Stomach (tissue), 9 donors: ENCODE measurements around the gene GPC5. TPM values are rescaled to one million over a fixed set of nuclear protein-coding genes. Genes with fewer than 3 reads are reported as not detected.
"Not testable (repeated sequence)": the region's sequence is repeated elsewhere in the genome, so short reads cannot be mapped to it uniquely, and the experiment has no call there.

Experiments used
- DNase-seq, 2 donors: peaks; one replicate each; pipeline versions ENCODE4 v3.0.0 to v3.0.0-alpha.2; 2013 to 2019
- H3K27ac ChIP-seq, 5 donors: fragments of 200-600 bp in 4 of 5; sonication (generic) in 4 of 5; one replicate each; pipeline ENCODE4 v1.5.1; 2013 to 2019; ENCODE audit warnings: mild to moderate bottlenecking in 1 of 5, moderate library complexity in 1 of 5
- H3K27me3 ChIP-seq, 3 donors: fragments of 200-600 bp; sonication (generic); one replicate each; pipeline ENCODE4 v1.5.1; 2017 to 2019; ENCODE audit warnings: mixed run types in 1 of 3
- H3K36me3 ChIP-seq, 4 donors: fragments of 200-600 bp; sonication (generic); 1 replicate in 3 of 4; 2 replicates in 1 of 4; pipeline ENCODE4 v1.5.1; 2016 to 2019
- H3K4me1 ChIP-seq, 4 donors: fragments of 200-600 bp; sonication (generic); one replicate each; pipeline ENCODE4 v1.5.1; 2016 to 2019
- H3K4me3 ChIP-seq, 4 donors: fragments of 200-600 bp; sonication (generic) in 3 of 4; one replicate each; pipeline ENCODE4 v1.5.1; 2016 to 2019; ENCODE audit warnings: mild to moderate bottlenecking in 1 of 4
- H3K9me3 ChIP-seq, 4 donors: fragments of 200-600 bp; sonication (generic); one replicate each; pipeline ENCODE4 v1.5.1; 2016 to 2019
- CTCF ChIP-seq, 7 experiments: fragments of 450-650 bp in 4 of 7; fragments of 200-600 bp in 3 of 7; sonication (generic) in 3 of 7; IDR thresholded peaks; one replicate each; pipeline ENCODE4 v1.5.1; 2016 to 2019; ENCODE audit warnings: antibody characterized with exemption in 7 of 7, control low read depth in 2 of 7, mild to moderate bottlenecking in 1 of 7
- EP300 ChIP-seq: sonication (generic); formaldehyde crosslinking; IDR thresholded peaks from one replicate; pipeline ENCODE4 v1.6.1; 2017; ENCODE audit warnings: antibody characterized with exemption
- POLR2A ChIP-seq, 4 donors: fragments of 450-650 bp; IDR thresholded peaks; one replicate each; pipeline ENCODE4 v1.6.1; 2016; ENCODE audit warnings: antibody characterized with exemption in 4 of 4, control low read depth in 2 of 4, mild to moderate bottlenecking in 1 of 4, moderate library complexity in 1 of 4
- POLR2AphosphoS5 ChIP-seq, 3 donors: sonication (generic); formaldehyde crosslinking; IDR thresholded peaks; one replicate each; pipeline ENCODE4 v1.6.1; 2016; ENCODE audit warnings: antibody characterized with exemption in 3 of 3
- WGBS, 5 donors: extraction: QIAGEN DNeasy Blood & Tissue Kit in 3 of 5; methylation state at CpG; one replicate each; pipeline versions ENCODE4 v1.1.5 to v1.1.7; 2013 to 2018; 5-methylcytosine and 5-hydroxymethylcytosine counted together
- intact Hi-C: fragments of 100-400 bp; cut with DNase I; formaldehyde crosslinking; loops from one replicate; pipeline ENCODE4 v1.15.1; 2023; ENCODE audit warnings: low total_unique reads
- polyA plus RNA-seq, 3 donors: library from polyadenylated mRNA; stranded (reverse); fragments of 200-250 nt; gene quantifications; one replicate each; pipeline ENCODE4 v1.2.3, GENCODE V29; 2013
- total RNA-seq, 5 donors: library from RNA; depleted of rRNA; stranded (reverse); fragments of >200 nt; gene quantifications; one replicate each; pipeline versions ENCODE4 v1.1.0 to v1.2.3, GENCODE V29; 2014 to 2016
- donor health status: healthy with polysubstance abuse.
- donor health status: Bipolar disorder and iron deficiency.
- donor health status: healthy.

Gene GPC5
- total and polyA plus RNA-seq, 8 donors = 0.87 to 2.8 TPM; not detected in 6

GRCh38 chr13:92514420-92515125 is 1116.2 kb downstream of the GPC5 start:
- no peak overlapping the region for H3K4me3 ChIP-seq
- TF ChIP-seq POLR2A (IDR thresholded peaks at IDR 0.05) (no peak), EP300 (no peak), POLR2AphosphoS5 (IDR thresholded peaks at IDR 0.05) (no peak), CTCF (IDR thresholded peaks at IDR 0.05) (no peak)
- DNase-seq = no peak
- no peaks in the 10 kb centered on the region for H3K36me3 ChIP-seq
- no peaks in the 10 kb centered on the region for H3K27me3 ChIP-seq
- H3K27ac ChIP-seq = no peak overlapping the region
- H3K9me3 ChIP-seq = peaks cover 0 to 15% (median 7%) of the 10 kb centered on the region in 4 donors
- H3K4me1 ChIP-seq = no peaks in the 10 kb centered on the region
- intact Hi-C loops = no loop called here
- WGBS, 5 donors = 85 to 91% (median 87%) methylated on average over 8 of the region's 8 CpGs

GRCh38 chr13:92516878-92517277 is 1118.5 kb downstream of the GPC5 start:
- H3K27ac ChIP-seq, H3K27me3 ChIP-seq, DNase-seq, H3K4me1 ChIP-seq, H3K36me3 ChIP-seq, H3K4me3 ChIP-seq, intact Hi-C loops: not testable (repeated sequence)
- 70 to 96% (median 95%) methylated on average over 5 to 6 of the region's 6 CpGs for WGBS, 5 donors
- H3K9me3 ChIP-seq = peaks cover 0 to 15% (median 7%) of the 10 kb centered on the region in 4 donors

GRCh38 chr13:92518622-92519021 is 1120.2 kb downstream of the GPC5 start:
- H3K4me1 ChIP-seq, DNase-seq, intact Hi-C loops, H3K27me3 ChIP-seq, H3K4me3 ChIP-seq, H3K36me3 ChIP-seq, H3K27ac ChIP-seq: not testable (repeated sequence)
- peaks cover 0 to 23% (median 7%) of the 10 kb centered on the region in 4 donors for H3K9me3 ChIP-seq
- WGBS, 5 donors = 57 to 83% (median 72%) methylated on average over 2 of the region's 2 CpGs

- no peaks in the 10 kb centered on the region for H3K36me3 ChIP-seq
- no peaks in the 10 kb centered on the region for H3K4me1 ChIP-seq
- intact Hi-C loops = no loop called here
- no peaks in the 10 kb centered on the region for H3K27me3 ChIP-seq
- DNase-seq = peak in 1 of 2 donors; percentile 27
- WGBS, 5 donors = 26 to 49% (median 41%) methylated on average over 3 of the region's 3 CpGs
- H3K27ac ChIP-seq = no peak overlapping the region
- H3K4me3 ChIP-seq = no peak overlapping the region
- H3K9me3 ChIP-seq = no peaks in the 10 kb centered on the region
- TF ChIP-seq EP300 = no peak
These were observed 1131.9 kb downstream of the GPC5 start for GRCh38 chr13:92530364-92530763.

GRCh38 chr13:92535222-92536006 is 1137.0 kb downstream of the GPC5 start:
- Histone ChIP-seq H3K36me3 (no peaks in the 10 kb centered on the region), H3K27ac (no peak overlapping the region), H3K4me3 (no peak overlapping the region), H3K4me1 (no peaks in the 10 kb centered on the region), H3K27me3 (no peaks in the 10 kb centered on the region), H3K9me3 (no peaks in the 10 kb centered on the region)
- 87 to 91% (median 88%) methylated on average over 6 of the region's 6 CpGs for WGBS, 5 donors
- intact Hi-C loops = no loop called here
- TF ChIP-seq POLR2A (IDR thresholded peaks at IDR 0.05) (no peak), CTCF (IDR thresholded peaks at IDR 0.05) (no peak), EP300 (no peak), POLR2AphosphoS5 (IDR thresholded peaks at IDR 0.05) (no peak)
- DNase-seq = no peak

GRCh38 chr13:92537471-92537870 is 1139.0 kb downstream of the GPC5 start:
- DNase-seq = no peak

More at GRCh38 chr13:92537471-92537870, 1139.0 kb downstream of the GPC5 start:
- intact Hi-C loops = no loop called here
- no peaks in the 10 kb centered on the region for H3K36me3 ChIP-seq
- no peaks in the 10 kb centered on the region for H3K9me3 ChIP-seq
- TF ChIP-seq EP300 (no peak), POLR2AphosphoS5 (IDR thresholded peaks at IDR 0.05) (no peak), CTCF (IDR thresholded peaks at IDR 0.05) (no peak), POLR2A (IDR thresholded peaks at IDR 0.05) (no peak)
- no peaks in the 10 kb centered on the region for H3K27me3 ChIP-seq
- no peak overlapping the region for H3K4me3 ChIP-seq
- no peaks in the 10 kb centered on the region for H3K4me1 ChIP-seq
- no peak overlapping the region for H3K27ac ChIP-seq
- WGBS, 5 donors = 53 to 67% (median 55%) methylated on average over 2 of the region's 2 CpGs
